Vagina (tissue), 2 donors: Measurements from ENCODE around the gene TENT4A.

Source experiments
- POLR2A ChIP-seq, 2 donors: fragments of 450-650 bp; IDR thresholded peaks; one replicate each; pipeline ENCODE4 v1.6.1; 2017; ENCODE audit warnings: antibody characterized with exemption in 2 of 2, mild to moderate bottlenecking in 2 of 2, moderate library complexity in 2 of 2
- TF ChIP-seq, protein P1 (sequence below), 3 experiments: fragments of 450-650 bp in 2 of 3; fragments of 200-600 bp in 1 of 3; sonication (generic) in 1 of 3; IDR thresholded peaks; one replicate each; pipeline ENCODE4 v1.5.1; 2017 to 2019; ENCODE audit warnings: antibody characterized with exemption in 3 of 3, mild to moderate bottlenecking in 2 of 3, moderate library complexity in 2 of 3

DNA sequence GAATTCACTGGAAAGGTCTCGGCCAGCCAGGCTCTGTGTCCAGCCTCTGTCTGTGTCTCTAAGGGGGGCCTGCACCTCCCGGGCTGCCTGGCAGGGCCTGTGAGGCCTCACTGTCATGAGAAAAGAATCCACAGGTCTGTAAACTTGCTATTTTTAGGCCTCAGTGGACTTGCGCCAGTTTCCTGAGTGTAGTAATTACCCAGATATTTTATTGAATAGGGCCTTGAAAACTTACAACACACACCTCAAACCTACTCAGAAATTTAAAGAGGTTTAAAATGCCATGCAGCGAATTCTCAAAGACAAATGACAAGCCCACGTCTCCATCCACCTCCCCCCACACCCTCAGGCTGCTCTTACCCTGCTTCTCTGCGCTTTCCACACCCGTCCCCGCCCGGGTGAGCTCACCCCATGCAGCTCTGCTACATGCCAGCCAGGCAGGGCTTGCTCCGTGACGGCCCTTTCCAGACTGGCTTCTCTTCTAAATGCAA is 8.8 kb upstream of the TENT4A start:
- TF ChIP-seq, protein P1, sequence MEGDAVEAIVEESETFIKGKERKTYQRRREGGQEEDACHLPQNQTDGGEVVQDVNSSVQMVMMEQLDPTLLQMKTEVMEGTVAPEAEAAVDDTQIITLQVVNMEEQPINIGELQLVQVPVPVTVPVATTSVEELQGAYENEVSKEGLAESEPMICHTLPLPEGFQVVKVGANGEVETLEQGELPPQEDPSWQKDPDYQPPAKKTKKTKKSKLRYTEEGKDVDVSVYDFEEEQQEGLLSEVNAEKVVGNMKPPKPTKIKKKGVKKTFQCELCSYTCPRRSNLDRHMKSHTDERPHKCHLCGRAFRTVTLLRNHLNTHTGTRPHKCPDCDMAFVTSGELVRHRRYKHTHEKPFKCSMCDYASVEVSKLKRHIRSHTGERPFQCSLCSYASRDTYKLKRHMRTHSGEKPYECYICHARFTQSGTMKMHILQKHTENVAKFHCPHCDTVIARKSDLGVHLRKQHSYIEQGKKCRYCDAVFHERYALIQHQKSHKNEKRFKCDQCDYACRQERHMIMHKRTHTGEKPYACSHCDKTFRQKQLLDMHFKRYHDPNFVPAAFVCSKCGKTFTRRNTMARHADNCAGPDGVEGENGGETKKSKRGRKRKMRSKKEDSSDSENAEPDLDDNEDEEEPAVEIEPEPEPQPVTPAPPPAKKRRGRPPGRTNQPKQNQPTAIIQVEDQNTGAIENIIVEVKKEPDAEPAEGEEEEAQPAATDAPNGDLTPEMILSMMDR (IDR thresholded peaks at IDR 0.05), result no peak
- TF ChIP-seq POLR2A (IDR thresholded peaks at IDR 0.05), result no peak
